SJSA1 (cell line): ENCODE results near the gene SLAIN2. TPM values are rescaled to one million over a fixed set of nuclear protein-coding genes. Genes with fewer than 3 reads are reported as not detected.
"Not testable (repeated sequence)": the region's sequence is repeated elsewhere in the genome, so short reads cannot be mapped to it uniquely, and the experiment has no call there.

ENCODE experiments used
- DNase-seq, 2 experiments: peaks; one replicate each; pipeline ENCODE4 v3.0.0-alpha.2; 2015 to 2020; ENCODE audit warnings: low spot score in 2 of 2, low read depth in 1 of 2
- H3K27ac ChIP-seq: fragments of 250-450 bp; sonication (Bioruptor Pico); 2 replicates; pipeline ENCODE4 v1.5.1; 2020; ENCODE audit warnings: mild to moderate bottlenecking, moderate library complexity
- H3K27me3 ChIP-seq: fragments of 250-450 bp; sonication (Bioruptor Pico); replicated peaks from 2 replicates; pipeline ENCODE4 v1.5.1; 2020; ENCODE audit warnings: mild to moderate bottlenecking, moderate library complexity
- H3K36me3 ChIP-seq: fragments of 250-450 bp; sonication (Bioruptor Pico); 2 replicates; pipeline ENCODE4 v1.5.1; 2020; ENCODE audit warnings: mild to moderate bottlenecking
- H3K4me1 ChIP-seq: fragments of 250-450 bp; sonication (Bioruptor Pico); replicated peaks from 2 replicates; pipeline ENCODE4 v1.6.1; 2021; ENCODE audit warnings: mild to moderate bottlenecking
- H3K4me3 ChIP-seq: fragments of 250-450 bp; sonication (Bioruptor Pico); 2 replicates; pipeline ENCODE4 v1.5.1; 2020; ENCODE audit warnings: mild to moderate bottlenecking
- H3K9me3 ChIP-seq: fragments of 250-450 bp; sonication (Bioruptor Pico); replicated peaks from 2 replicates; pipeline ENCODE4 v1.5.1; 2020; ENCODE audit warnings: mild to moderate bottlenecking
- total RNA-seq: library from RNA; depleted of rRNA; stranded (reverse); fragments of >200 nt; shearing (Covaris generic); gene quantifications from 2 replicates; pipeline ENCODE4 v1.2.3, GENCODE V29; 2014

The SLAIN2 gene
- total RNA-seq, 1 experiment from 2014 or later = 40.1 TPM

DNA sequence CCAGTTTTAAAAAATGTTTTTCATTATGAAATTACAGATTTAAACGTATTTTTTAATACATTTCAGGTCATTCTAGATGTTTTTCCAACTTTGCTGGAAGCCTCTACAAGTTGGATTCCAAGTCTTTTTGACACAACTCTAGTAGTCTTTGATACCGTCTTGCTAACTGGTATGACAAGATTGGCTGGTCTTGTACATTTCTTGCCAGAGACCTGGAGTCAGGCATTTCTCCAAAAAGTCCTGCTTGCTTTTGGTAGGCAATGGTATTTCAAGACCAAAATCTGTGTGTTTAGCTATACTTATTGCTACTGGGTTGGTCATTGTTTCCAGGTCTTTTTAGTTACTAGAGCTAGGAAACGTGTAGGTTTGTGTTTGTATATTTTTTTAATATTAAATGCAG is 64.6 kb downstream of the SLAIN2 start:
- DNase-seq = no peak
- no peaks in the 10 kb centered on the region for H3K9me3 ChIP-seq
- no peak overlapping the region for H3K27ac ChIP-seq
- no peaks in the 10 kb centered on the region for H3K4me1 ChIP-seq
- H3K4me3 ChIP-seq = no peak overlapping the region
- H3K27me3 ChIP-seq = no peaks in the 10 kb centered on the region
- no peaks in the 10 kb centered on the region for H3K36me3 ChIP-seq

DNA sequence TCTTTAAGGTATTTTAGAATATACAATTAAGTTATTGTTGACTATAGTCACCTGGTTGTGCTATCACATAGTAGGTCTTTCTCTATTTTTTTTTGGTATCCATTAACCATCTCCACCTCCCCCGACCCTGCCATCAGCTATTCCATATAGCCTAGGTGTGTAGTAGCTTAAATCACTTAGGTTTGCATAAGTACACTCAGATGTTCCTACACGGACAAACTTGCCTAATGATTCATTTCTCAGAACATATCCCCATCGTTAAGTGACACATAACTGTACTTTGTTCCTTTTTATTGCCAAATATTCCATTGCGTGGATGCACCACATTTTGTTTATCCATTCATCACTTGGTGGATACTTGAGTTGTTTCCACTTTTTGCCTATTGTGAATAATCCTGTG is 67.9 kb downstream of the SLAIN2 start:
- no peaks in the 10 kb centered on the region for H3K36me3 ChIP-seq
- no peak for DNase-seq
- H3K27ac ChIP-seq = no peak overlapping the region
- no peaks in the 10 kb centered on the region for H3K27me3 ChIP-seq
- no peaks in the 10 kb centered on the region for H3K4me1 ChIP-seq
- no peak overlapping the region for H3K4me3 ChIP-seq
- H3K9me3 ChIP-seq = no peaks in the 10 kb centered on the region

DNA sequence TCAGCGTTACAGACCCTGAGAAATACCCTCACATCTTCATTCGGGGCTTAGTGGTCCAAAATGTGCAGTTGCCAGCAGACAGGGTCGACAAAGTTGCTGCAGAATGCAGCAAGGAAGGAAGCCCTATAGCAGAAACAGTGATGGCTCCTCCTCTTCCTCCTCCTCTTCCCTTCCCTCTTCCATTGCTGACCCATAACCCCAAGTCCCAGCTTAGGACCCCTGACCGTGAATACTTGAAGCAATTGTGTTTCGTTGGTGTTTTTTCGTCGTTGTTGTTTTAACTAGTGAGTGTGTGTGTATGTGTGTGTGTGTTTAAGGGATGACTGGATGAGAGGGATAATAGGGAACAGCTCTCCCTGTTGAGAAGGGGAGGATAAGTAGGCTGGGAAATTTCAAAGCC is 69.5 kb downstream of the SLAIN2 start:
- H3K9me3 ChIP-seq = no peaks in the 10 kb centered on the region
- H3K4me3 ChIP-seq = no peak overlapping the region
- DNase-seq = no peak
- H3K27me3 ChIP-seq = no peaks in the 10 kb centered on the region
- H3K4me1 ChIP-seq = no peaks in the 10 kb centered on the region
- no peaks in the 10 kb centered on the region for H3K36me3 ChIP-seq
- no peak overlapping the region for H3K27ac ChIP-seq

GRCh38 chr4:48420144-48420543 is 78.8 kb downstream of the SLAIN2 start:
- Histone ChIP-seq H3K27me3 (no peaks in the 10 kb centered on the region), H3K9me3 (no peaks in the 10 kb centered on the region), H3K36me3 (peaks cover 18% of the 10 kb centered on the region), H3K4me1 (no peaks in the 10 kb centered on the region), H3K27ac (no peak overlapping the region), H3K4me3 (no peak overlapping the region)
- DNase-seq = no peak

DNA sequence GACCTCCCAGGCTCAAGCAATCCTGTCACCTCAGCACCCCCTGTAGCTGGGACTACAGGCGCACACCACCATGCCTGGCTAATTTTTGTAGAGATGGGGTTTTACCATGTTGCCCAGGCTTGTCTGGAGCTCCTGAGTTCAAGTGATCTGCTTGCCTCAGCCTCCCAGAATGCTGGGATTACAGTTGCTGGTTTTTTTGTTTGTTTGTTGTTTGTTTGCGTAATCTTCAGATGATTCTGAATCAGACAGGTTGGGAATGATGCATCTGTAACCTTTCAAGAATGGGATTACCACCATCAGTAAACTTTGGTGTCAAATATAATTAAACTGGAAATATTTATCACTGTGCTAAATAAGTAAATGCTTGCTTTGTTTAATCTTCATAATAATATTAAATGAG is 79.8 kb downstream of the SLAIN2 start:
- H3K4me3 ChIP-seq = no peak overlapping the region
- no peak overlapping the region for H3K27ac ChIP-seq
- H3K36me3 ChIP-seq = peaks cover 18% of the 10 kb centered on the region
- H3K9me3 ChIP-seq = no peaks in the 10 kb centered on the region
- no peak for DNase-seq
- H3K4me1 ChIP-seq = no peaks in the 10 kb centered on the region
- H3K27me3 ChIP-seq = no peaks in the 10 kb centered on the region

GRCh38 chr4:48428926-48429325 is 87.6 kb downstream of the SLAIN2 start:
- no peaks in the 10 kb centered on the region for H3K27me3 ChIP-seq
- no peak overlapping the region for H3K27ac ChIP-seq
- no peak for DNase-seq
- no peaks in the 10 kb centered on the region for H3K36me3 ChIP-seq
- no peaks in the 10 kb centered on the region for H3K9me3 ChIP-seq
- H3K4me3 ChIP-seq = no peak overlapping the region
- no peaks in the 10 kb centered on the region for H3K4me1 ChIP-seq

DNA sequence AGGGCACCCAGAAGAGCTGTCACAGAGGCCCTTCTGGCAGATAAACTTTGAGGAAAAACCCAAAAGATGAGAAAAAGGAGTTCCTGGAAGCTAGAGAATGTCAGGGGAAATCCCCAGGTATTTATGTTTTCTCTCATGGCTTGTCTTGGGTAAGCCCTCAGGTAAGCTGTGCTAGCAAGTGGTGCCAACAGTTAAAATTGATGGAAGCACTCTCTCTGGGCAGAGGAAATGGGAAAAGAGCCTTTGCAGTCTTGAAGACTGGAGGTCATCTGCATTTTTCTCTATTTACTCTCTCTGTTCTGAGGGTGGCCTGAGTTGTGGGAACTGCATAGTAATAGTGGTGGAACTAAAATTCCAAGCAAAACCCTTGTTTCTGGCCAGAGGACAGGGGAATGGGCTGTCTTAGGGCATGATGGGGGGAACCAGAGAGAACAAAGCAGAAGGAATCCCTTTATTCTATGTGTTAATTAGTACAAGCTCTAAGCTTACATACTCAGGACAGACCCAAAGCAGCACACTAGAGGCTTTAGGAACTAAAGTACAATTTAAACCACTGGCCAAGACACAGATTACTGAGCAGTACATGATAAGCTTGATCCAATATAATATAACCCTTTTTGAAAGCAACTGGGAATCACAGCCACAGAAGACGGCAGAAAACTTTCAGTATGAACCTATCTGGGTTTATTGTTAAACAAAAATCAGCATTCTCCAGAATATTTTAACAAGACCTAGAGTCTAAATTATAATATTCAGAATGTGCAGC is 88.6 kb downstream of the SLAIN2 start:
- H3K4me3 ChIP-seq = no peak overlapping the region
- H3K36me3 ChIP-seq = no peaks in the 10 kb centered on the region
- DNase-seq = no peak
- no peaks in the 10 kb centered on the region for H3K9me3 ChIP-seq
- no peak overlapping the region for H3K27ac ChIP-seq
- no peaks in the 10 kb centered on the region for H3K27me3 ChIP-seq
- H3K4me1 ChIP-seq = no peaks in the 10 kb centered on the region

- no peak for DNase-seq
- H3K4me1 ChIP-seq = no peaks in the 10 kb centered on the region
- H3K4me3 ChIP-seq = no peak overlapping the region
- no peak overlapping the region for H3K27ac ChIP-seq
- no peaks in the 10 kb centered on the region for H3K36me3 ChIP-seq
- no peaks in the 10 kb centered on the region for H3K9me3 ChIP-seq
- H3K27me3 ChIP-seq = no peaks in the 10 kb centered on the region
These were observed 90.1 kb downstream of the SLAIN2 start for GRCh38 chr4:48431401-48431800.

GRCh38 chr4:48432017-48432416 is 90.7 kb downstream of the SLAIN2 start:
- H3K36me3 ChIP-seq = no peaks in the 10 kb centered on the region
- H3K4me1 ChIP-seq = no peaks in the 10 kb centered on the region
- H3K27me3 ChIP-seq = no peaks in the 10 kb centered on the region
- no peak overlapping the region for H3K4me3 ChIP-seq
- H3K27ac ChIP-seq = no peak overlapping the region
- no peaks in the 10 kb centered on the region for H3K9me3 ChIP-seq
- DNase-seq = no peak

- DNase-seq = no peak
- Histone ChIP-seq H3K4me3 (no peak overlapping the region), H3K4me1 (no peaks in the 10 kb centered on the region), H3K36me3 (no peaks in the 10 kb centered on the region), H3K27ac (no peak overlapping the region), H3K27me3 (no peaks in the 10 kb centered on the region), H3K9me3 (no peaks in the 10 kb centered on the region)
These were observed 95.0 kb downstream of the SLAIN2 start for GRCh38 chr4:48436318-48436717.

DNA sequence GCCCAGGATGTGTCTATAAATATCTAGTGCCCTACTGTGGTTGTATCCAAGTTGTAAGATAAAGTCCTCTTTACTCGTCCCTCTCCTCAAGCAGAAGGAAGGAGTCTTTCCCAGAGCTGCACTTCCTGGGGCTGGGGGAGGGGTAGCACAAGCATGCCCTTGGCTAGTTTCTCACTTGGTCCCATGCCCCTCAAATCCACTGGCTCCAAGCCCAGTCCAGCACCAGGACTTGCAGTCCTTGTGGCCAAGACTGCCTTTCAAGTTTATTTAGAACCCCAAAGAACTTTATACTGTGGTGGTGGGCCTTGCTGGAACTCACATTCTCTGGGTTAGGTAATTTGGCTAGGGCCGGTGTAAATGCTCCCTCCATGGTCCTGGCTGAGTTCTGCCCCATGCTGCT is 98.7 kb downstream of the SLAIN2 start:
- no peak for DNase-seq
- H3K4me3 ChIP-seq = no peak overlapping the region

GRCh38 chr4:48440914-48441313 is 99.6 kb downstream of the SLAIN2 start:
- not testable (repeated sequence) for H3K27ac ChIP-seq, H3K27me3 ChIP-seq, DNase-seq, H3K4me1 ChIP-seq, H3K36me3 ChIP-seq, H3K4me3 ChIP-seq, H3K9me3 ChIP-seq

More for the DNA sequence above, 98.7 kb downstream of the SLAIN2 start:
- Histone ChIP-seq H3K4me1 (no peaks in the 10 kb centered on the region), H3K27me3 (no peaks in the 10 kb centered on the region), H3K9me3 (no peaks in the 10 kb centered on the region), H3K36me3 (no peaks in the 10 kb centered on the region), H3K27ac (no peak overlapping the region)

DNA sequence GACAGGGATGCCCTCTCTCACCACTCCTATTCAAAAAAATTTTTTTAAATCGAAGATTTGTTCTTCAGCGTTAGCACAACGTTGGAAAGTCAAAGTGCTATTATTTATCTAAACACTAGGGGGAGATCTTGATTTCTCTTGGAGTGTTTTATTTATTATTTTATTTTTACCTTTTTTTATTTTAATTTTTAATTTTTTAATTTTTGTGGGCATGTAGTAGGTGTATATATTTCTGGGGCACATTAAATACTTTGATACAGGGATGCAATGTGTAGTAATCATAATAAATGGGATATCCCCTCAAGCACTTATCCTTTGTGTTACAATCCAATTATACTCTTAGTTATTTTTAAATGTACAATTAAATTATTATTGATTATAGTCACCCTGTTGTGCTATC is 104.4 kb downstream of the SLAIN2 start:
- Histone ChIP-seq H3K27ac (no peak overlapping the region), H3K27me3 (no peaks in the 10 kb centered on the region), H3K36me3 (no peaks in the 10 kb centered on the region), H3K4me1 (no peaks in the 10 kb centered on the region), H3K9me3 (no peaks in the 10 kb centered on the region), H3K4me3 (no peak overlapping the region)
- no peak for DNase-seq

GRCh38 chr4:48446642-48447041 is 105.3 kb downstream of the SLAIN2 start:
- no peaks in the 10 kb centered on the region for H3K9me3 ChIP-seq
- no peaks in the 10 kb centered on the region for H3K36me3 ChIP-seq
- no peaks in the 10 kb centered on the region for H3K4me1 ChIP-seq
- H3K4me3 ChIP-seq = no peak overlapping the region
- DNase-seq = no peak
- no peak overlapping the region for H3K27ac ChIP-seq
- no peaks in the 10 kb centered on the region for H3K27me3 ChIP-seq

- Histone ChIP-seq H3K9me3 (no peaks in the 10 kb centered on the region), H3K4me3 (no peak overlapping the region), H3K27me3 (no peaks in the 10 kb centered on the region), H3K27ac (no peak overlapping the region), H3K36me3 (no peaks in the 10 kb centered on the region), H3K4me1 (no peaks in the 10 kb centered on the region)
- DNase-seq = no peak
These were observed 107.8 kb downstream of the SLAIN2 start for GRCh38 chr4:48449151-48449550.
